ENCODE results near the gene SLC30A5. TPM values are rescaled to one million over a fixed set of nuclear protein-coding genes. Genes with fewer than 3 reads are reported as not detected.

Gene SLC30A5
- total RNA-seq, 6 donors from 2014 or later: 23.3 to 61.4 (median 42.8) TPM

DNA sequence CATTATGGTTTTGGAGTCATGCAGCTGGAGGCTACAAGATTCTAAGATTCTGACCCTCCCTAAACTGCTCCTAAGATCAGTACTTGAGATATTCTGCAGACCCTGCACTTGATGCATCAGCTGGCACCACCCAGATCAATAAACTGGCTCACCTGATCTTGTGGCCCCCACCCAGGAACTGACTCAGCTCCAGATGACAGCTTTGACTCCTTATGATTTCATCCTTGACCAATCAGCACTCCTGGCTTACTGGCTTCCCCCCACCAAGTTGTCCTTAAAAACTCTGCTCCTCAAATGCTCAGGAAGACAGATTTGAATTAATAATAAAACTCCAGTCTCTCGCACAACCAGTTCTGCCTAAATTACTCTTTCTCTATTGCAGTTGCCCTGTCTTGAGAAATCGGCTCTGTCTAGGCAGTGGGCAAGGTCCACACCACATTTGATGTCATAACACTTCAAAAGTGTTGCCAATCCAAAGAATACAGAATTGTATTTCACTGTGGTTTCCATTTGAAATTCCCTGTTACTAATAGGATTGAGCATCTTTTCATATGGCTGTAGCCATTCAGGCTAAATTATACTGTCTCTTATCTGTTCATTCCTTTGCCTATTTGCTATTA lies 14.8 kb upstream of the SLC30A5 start:
- no peaks in the 10 kb centered on the region for H3K27me3 ChIP-seq
- ATAC-seq (ENCODE audit: low FRiP score in 2 of 2) (no peak), DNase-seq (no peak)
- no peaks in the 10 kb centered on the region for H3K36me3 ChIP-seq
- H3K4me3 ChIP-seq: no peak overlapping the region
- 67 to 78% methylated on average over 2 of the region's 2 CpGs for WGBS, 2 donors
- no peaks in the 10 kb centered on the region for H3K4me1 ChIP-seq
- no peak overlapping the region for H3K27ac ChIP-seq
- no peak for TF ChIP-seq EP300 (IDR thresholded peaks at IDR 0.05)
- no peak for TF ChIP-seq POLR2AphosphoS5 (IDR thresholded peaks at IDR 0.05)
- TF ChIP-seq POLR2A (IDR thresholded peaks at IDR 0.05): no peak
- TF ChIP-seq, protein P1, sequence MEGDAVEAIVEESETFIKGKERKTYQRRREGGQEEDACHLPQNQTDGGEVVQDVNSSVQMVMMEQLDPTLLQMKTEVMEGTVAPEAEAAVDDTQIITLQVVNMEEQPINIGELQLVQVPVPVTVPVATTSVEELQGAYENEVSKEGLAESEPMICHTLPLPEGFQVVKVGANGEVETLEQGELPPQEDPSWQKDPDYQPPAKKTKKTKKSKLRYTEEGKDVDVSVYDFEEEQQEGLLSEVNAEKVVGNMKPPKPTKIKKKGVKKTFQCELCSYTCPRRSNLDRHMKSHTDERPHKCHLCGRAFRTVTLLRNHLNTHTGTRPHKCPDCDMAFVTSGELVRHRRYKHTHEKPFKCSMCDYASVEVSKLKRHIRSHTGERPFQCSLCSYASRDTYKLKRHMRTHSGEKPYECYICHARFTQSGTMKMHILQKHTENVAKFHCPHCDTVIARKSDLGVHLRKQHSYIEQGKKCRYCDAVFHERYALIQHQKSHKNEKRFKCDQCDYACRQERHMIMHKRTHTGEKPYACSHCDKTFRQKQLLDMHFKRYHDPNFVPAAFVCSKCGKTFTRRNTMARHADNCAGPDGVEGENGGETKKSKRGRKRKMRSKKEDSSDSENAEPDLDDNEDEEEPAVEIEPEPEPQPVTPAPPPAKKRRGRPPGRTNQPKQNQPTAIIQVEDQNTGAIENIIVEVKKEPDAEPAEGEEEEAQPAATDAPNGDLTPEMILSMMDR (IDR thresholded peaks at IDR 0.05): no peak
- no peaks in the 10 kb centered on the region for H3K9me3 ChIP-seq

DNA sequence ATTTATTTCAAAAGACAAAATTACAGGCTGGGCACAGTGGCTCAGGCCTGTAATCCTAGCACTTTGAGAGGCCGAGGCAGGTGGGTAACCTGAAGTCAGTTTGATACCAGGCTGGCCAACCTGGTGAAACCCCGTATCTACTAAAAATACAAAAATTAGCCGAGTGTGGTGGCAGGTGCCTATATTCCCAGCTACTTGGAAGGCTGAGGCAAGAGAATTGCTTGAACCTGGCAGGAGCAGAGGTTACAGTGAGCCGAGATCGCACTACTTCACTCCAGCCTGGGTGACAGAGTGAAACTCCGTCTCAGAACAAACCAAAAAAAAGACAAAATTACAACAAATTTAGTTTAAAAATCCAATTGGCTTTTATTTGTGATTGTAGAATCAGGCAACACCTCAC lies 14.3 kb upstream of the SLC30A5 start:
- H3K27ac ChIP-seq: no peak overlapping the region
- WGBS, 2 donors: 93 to 96% methylated on average over 6 of the region's 6 CpGs
- no peaks in the 10 kb centered on the region for H3K9me3 ChIP-seq
- DNase-seq: no peak
- H3K4me1 ChIP-seq: no peaks in the 10 kb centered on the region
- no peak for ATAC-seq (ENCODE audit: low FRiP score in 2 of 2)
- H3K4me3 ChIP-seq: no peak overlapping the region
- no peaks in the 10 kb centered on the region for H3K36me3 ChIP-seq
- H3K27me3 ChIP-seq: no peaks in the 10 kb centered on the region
- TF ChIP-seq EP300 (IDR thresholded peaks at IDR 0.05): no peak
- TF ChIP-seq POLR2AphosphoS5 (IDR thresholded peaks at IDR 0.05): no peak
- no peak for TF ChIP-seq POLR2A (IDR thresholded peaks at IDR 0.05)
- TF ChIP-seq, protein P1 (IDR thresholded peaks at IDR 0.05): no peak

DNA sequence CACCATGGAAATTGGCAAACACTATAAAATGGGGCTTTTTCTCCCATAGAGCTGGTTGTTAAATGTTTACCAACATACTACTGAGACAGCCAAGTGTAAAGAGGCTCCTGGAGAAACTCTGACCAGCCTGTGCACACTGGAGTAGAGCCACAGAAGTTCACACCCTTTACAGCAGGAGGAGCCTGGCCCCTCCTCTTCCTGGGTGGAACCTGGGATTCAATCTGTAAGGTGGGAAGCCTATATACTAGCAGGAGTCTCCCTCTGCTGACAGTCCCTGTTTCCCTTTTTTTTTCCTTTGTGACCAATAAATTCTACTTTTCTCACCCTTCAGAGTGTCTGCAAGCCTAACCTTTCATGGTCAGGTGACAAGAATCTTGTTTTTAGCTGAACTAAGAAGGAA lies 10.4 kb upstream of the SLC30A5 start:
- no peak overlapping the region for H3K4me3 ChIP-seq
- no peaks in the 10 kb centered on the region for H3K9me3 ChIP-seq
- H3K36me3 ChIP-seq: no peaks in the 10 kb centered on the region
- no peaks in the 10 kb centered on the region for H3K4me1 ChIP-seq
- TF ChIP-seq EP300 (IDR thresholded peaks at IDR 0.05) (no peak), POLR2AphosphoS5 (IDR thresholded peaks at IDR 0.05) (no peak), POLR2A (IDR thresholded peaks at IDR 0.05) (no peak)
- TF ChIP-seq, protein P1 (IDR thresholded peaks at IDR 0.05): no peak
- H3K27me3 ChIP-seq: no peaks in the 10 kb centered on the region
- H3K27ac ChIP-seq: no peak overlapping the region
- no peak for DNase-seq
- ATAC-seq (ENCODE audit: low FRiP score in 2 of 2): no peak

DNA sequence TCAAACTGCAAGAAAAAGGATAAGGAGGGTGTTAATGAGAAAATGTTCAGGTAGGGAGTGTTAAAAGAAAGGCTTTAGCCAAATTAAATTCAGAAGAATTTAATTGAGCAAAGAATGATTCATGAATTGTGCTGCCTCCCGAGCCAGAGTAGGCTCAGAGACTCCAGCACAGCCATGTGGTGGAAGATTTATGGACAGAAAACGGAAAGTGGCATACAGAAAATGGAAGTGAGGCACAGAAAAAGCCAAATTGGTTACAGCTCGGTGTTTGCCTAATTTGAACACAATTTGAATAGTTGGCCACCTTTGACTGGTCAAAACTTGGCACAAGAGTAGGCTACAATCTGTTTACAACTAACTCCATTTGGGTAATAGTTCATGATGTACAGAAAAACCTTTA lies 9.6 kb upstream of the SLC30A5 start:
- 62 to 72% methylated on average over 3 of the region's 3 CpGs for WGBS, 2 donors
- Histone ChIP-seq H3K27me3 (no peaks in the 10 kb centered on the region), H3K4me1 (no peaks in the 10 kb centered on the region), H3K9me3 (no peaks in the 10 kb centered on the region), H3K36me3 (no peaks in the 10 kb centered on the region), H3K27ac (no peak overlapping the region), H3K4me3 (no peak overlapping the region)
- DNase-seq (no peak), ATAC-seq (ENCODE audit: low FRiP score in 2 of 2) (no peak)
- TF ChIP-seq POLR2A (IDR thresholded peaks at IDR 0.05) (no peak), EP300 (IDR thresholded peaks at IDR 0.05) (no peak), POLR2AphosphoS5 (IDR thresholded peaks at IDR 0.05) (no peak)
- TF ChIP-seq, protein P1 (IDR thresholded peaks at IDR 0.05): no peak

GRCh38 chr5:69084903-69085302 lies 8.9 kb upstream of the SLC30A5 start:
- DNase-seq (no peak), ATAC-seq (ENCODE audit: low FRiP score in 2 of 2) (no peak)
- Histone ChIP-seq H3K4me3 (no peak overlapping the region), H3K4me1 (no peaks in the 10 kb centered on the region), H3K27ac (no peak overlapping the region), H3K27me3 (no peaks in the 10 kb centered on the region), H3K9me3 (no peaks in the 10 kb centered on the region), H3K36me3 (no peaks in the 10 kb centered on the region)
- whole genome bisulfite sequencing, 2 donors: 80 to 91% methylated on average over 2 of the region's 2 CpGs
- no peak for TF ChIP-seq POLR2A (IDR thresholded peaks at IDR 0.05)
- TF ChIP-seq, protein P1 (IDR thresholded peaks at IDR 0.05): no peak
